ENCODE results near the gene FAM216A. TPM values are rescaled to one million over a fixed set of nuclear protein-coding genes. Genes with fewer than 3 reads are reported as not detected.

Gene FAM216A
- total and polyA plus RNA-seq, 9 of the 15 experiments (the other 6 are each of a cell fraction or from before 2014, with no cell fraction given): 17.2 to 96.9 (median 48.5) TPM

DNA sequence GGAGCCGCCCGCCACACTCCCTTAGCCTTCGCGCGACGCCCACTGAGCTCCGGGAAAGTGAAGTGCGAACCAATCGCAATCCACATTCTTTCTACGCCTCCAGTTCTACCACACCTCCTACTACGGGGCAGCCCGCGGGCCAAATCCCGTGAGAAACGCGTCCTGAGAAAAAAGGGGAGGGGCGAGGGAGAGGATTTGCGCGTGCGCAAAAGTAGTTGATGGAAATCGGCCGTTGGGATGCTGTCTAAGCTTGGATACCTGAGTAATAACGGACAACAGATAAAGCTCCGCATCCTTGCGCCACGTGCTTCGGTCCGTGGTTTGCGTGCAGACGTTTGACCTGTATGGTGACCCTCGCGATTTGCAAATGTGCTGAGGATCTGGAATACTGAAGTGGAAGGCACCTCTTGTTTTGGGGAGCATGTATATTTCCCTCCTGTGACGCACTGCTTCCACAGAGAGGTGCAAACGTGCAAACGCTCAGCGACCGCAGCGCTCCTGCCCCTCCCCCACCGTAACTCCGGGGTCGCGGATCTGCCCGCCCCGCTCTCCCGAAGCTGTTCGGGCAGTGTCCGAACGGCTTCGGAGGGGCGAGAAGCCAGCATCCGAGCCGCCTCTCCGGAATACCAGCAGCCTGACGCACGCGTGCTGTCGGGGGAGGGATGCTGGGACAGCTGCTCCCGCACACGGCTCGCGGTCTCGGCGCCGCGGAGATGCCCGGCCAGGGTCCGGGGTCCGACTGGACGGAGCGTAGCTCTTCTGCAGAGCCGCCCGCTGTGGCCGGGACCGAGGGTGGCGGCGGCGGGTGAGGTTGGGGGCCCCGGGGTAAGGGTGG is at the start of gene FAM216A, which contains the start of gene GPN3 (continued):
- TF ChIP-seq, protein P1, sequence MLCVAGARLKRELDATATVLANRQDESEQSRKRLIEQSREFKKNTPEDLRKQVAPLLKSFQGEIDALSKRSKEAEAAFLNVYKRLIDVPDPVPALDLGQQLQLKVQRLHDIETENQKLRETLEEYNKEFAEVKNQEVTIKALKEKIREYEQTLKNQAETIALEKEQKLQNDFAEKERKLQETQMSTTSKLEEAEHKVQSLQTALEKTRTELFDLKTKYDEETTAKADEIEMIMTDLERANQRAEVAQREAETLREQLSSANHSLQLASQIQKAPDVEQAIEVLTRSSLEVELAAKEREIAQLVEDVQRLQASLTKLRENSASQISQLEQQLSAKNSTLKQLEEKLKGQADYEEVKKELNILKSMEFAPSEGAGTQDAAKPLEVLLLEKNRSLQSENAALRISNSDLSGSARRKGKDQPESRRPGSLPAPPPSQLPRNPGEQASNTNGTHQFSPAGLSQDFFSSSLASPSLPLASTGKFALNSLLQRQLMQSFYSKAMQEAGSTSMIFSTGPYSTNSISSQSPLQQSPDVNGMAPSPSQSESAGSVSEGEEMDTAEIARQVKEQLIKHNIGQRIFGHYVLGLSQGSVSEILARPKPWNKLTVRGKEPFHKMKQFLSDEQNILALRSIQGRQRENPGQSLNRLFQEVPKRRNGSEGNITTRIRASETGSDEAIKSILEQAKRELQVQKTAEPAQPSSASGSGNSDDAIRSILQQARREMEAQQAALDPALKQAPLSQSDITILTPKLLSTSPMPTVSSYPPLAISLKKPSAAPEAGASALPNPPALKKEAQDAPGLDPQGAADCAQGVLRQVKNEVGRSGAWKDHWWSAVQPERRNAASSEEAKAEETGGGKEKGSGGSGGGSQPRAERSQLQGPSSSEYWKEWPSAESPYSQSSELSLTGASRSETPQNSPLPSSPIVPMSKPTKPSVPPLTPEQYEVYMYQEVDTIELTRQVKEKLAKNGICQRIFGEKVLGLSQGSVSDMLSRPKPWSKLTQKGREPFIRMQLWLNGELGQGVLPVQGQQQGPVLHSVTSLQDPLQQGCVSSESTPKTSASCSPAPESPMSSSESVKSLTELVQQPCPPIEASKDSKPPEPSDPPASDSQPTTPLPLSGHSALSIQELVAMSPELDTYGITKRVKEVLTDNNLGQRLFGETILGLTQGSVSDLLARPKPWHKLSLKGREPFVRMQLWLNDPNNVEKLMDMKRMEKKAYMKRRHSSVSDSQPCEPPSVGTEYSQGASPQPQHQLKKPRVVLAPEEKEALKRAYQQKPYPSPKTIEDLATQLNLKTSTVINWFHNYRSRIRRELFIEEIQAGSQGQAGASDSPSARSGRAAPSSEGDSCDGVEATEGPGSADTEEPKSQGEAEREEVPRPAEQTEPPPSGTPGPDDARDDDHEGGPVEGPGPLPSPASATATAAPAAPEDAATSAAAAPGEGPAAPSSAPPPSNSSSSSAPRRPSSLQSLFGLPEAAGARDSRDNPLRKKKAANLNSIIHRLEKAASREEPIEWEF (CRISPR knock-in tag; IDR thresholded peaks at IDR 0.05): no peak
- TF ChIP-seq SNRNP70 (optimal IDR thresholded peaks at IDR 0.05; ENCODE audit: low read depth, low read length) (no peak), FOXA3 (CRISPR knock-in tag; conservative IDR thresholded peaks at IDR 0.05 in 1 of 2, IDR thresholded peaks at IDR 0.05 in 1 of 2) (no peak), ZNF778 (CRISPR knock-in tag; IDR thresholded peaks at IDR 0.05) (no peak), CHCHD3 (CRISPR knock-in tag; IDR thresholded peaks at IDR 0.05) (no peak), DACH1 (IDR thresholded peaks at IDR 0.05; ENCODE audit: partially characterized antibody) (peak; percentile 41), ZNF165 (CRISPR knock-in tag; IDR thresholded peaks at IDR 0.05; ENCODE audit: borderline replicate concordance) (no peak), FOXJ2 (tag; IDR thresholded peaks at IDR 0.05) (no peak), PTRF (tag; IDR thresholded peaks at IDR 0.05) (no peak), ETV6 (IDR thresholded peaks at IDR 0.05; ENCODE audit: borderline replicate concordance in 1 of 2, low read depth in 2 of 2, low read length in 1 of 2) (0 out of 4 replicates have a peak, but pooled peaks of 1 of the 2 experiments have one; percentile 30), ETV6 (CRISPR knock-in tag; IDR thresholded peaks at IDR 0.05; ENCODE audit: borderline replicate concordance) (no peak), CBX1 (IDR thresholded peaks at IDR 0.05; ENCODE audit: low read depth) (no peak; the same call in 1 of the 2 replicates), STAG1 (CRISPR knock-in tag; IDR thresholded peaks at IDR 0.05; ENCODE audit: borderline replicate concordance) (no peak), CREBBP (IDR thresholded peaks at IDR 0.05; ENCODE audit: low read depth, low read length) (no peak), DDX20 (tag; IDR thresholded peaks at IDR 0.05; ENCODE audit: low read depth) (no peak), ZNF609 (CRISPR knock-in tag; IDR thresholded peaks at IDR 0.05; ENCODE audit: borderline replicate concordance) (no peak; the same call in 1 of the 2 replicates), ZNF717 (CRISPR knock-in tag; IDR thresholded peaks at IDR 0.05) (no peak), XRCC4 (IDR thresholded peaks at IDR 0.05; ENCODE audit: extremely low read depth, insufficient read depth, insufficient read length) (no peak)

Measured in K562 (cell line).